Measurements from ENCODE around the gene EMD.

EMD gene

GRCh38 chrX:154354516-154354915 lies 24.6 kb upstream of the EMD start:
- H3K27ac ChIP-seq (ENCODE audit: insufficient read depth in 1 of 2, low read depth in 1 of 2, low read length in 2 of 2, poor library complexity in 1 of 2, severe bottlenecking in 2 of 2), result no peak overlapping the region
- DNase-seq, result no peak
- peaks cover 0 to 7% (median 0%) of the 10 kb centered on the region in 5 experiments for H3K27me3 ChIP-seq (replicated peaks in 2 of 5; ENCODE audit: control insufficient read depth in 4 of 5, insufficient read depth in 5 of 5, low read length in 4 of 5)
- no peaks in the 10 kb centered on the region for H3K9me3 ChIP-seq (ENCODE audit: control extremely low read depth in 1 of 5, control insufficient read depth in 4 of 5, insufficient read depth in 2 of 5, low read depth in 1 of 5, low read length in 4 of 5)
- peaks cover 5 to 97% (median 59%) of the 10 kb centered on the region in 4 experiments for H3K36me3 ChIP-seq (ENCODE audit: control insufficient read depth in 4 of 4, insufficient read depth in 4 of 4, low read length in 3 of 4)
- WGBS (ENCODE audit: insufficient coverage), result 96% methylated on average over 13 of the region's 13 CpGs
- ChIA-PET POLR2A (no interaction called here), CTCF (interaction anchor here (1.8 kb wide), 1 partner anchor 19 kb away, joined by 4 read pairs; no protein-coding TSS in a partner anchor)
- peaks cover 0 to 1% (median 0%) of the 10 kb centered on the region in 4 experiments for H3K4me1 ChIP-seq (ENCODE audit: control extremely low read depth in 1 of 4, control insufficient read depth in 4 of 4, insufficient read depth in 4 of 4, low read length in 3 of 4)
- no peak overlapping the region for H3K4me3 ChIP-seq (ENCODE audit: control insufficient read depth in 1 of 7, extremely low read depth in 1 of 7, insufficient read depth in 4 of 7, low read depth in 2 of 7, low read length in 6 of 7)

DNA sequence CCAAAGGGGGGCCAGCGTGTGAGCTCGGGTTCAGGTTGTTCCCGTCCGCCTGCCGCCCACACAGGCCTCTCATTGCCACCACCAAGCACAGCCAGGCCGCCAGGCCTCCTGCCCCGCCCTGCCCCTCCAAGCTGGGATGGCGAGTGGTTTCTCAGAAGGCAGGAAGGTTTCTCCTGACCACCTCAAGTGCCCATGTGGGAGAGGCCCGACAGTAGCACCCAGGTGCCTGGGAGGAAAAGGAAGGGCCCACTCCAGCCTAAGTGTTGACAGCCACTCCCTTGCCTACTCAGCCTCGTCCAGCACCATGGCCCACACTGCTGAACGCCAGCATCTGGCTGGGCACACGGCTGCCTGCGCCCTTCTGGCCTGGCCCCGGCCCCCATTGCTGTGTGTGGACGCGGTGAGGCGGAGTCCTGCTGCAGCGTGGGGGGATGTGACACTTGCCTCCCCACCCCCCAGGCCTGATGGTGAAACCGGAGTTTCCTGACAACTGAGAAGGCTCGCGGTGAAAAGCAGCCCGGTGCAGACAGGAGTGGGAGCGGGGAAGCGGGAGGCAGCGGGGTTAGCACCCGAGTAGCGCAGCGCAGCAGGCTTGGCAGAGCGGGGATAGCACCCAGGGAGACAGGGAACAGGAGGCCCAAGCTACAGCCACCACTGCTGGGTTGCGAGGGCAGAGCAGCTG lies 23.9 kb upstream of the EMD start:
- POLR2A ChIA-PET, result no interaction called here
- H3K36me3 ChIP-seq (ENCODE audit: control insufficient read depth in 4 of 4, insufficient read depth in 4 of 4, low read length in 3 of 4), result peaks cover 6 to 97% (median 59%) of the 10 kb centered on the region in 4 experiments
- no peak overlapping the region for H3K27ac ChIP-seq (ENCODE audit: insufficient read depth in 1 of 2, low read depth in 1 of 2, low read length in 2 of 2, poor library complexity in 1 of 2, severe bottlenecking in 2 of 2)
- WGBS (ENCODE audit: insufficient coverage), result 95% methylated on average over 30 of the region's 30 CpGs
- no peak overlapping the region for H3K4me3 ChIP-seq (ENCODE audit: control insufficient read depth in 1 of 7, extremely low read depth in 1 of 7, insufficient read depth in 4 of 7, low read depth in 2 of 7, low read length in 6 of 7)
- H3K9me3 ChIP-seq (ENCODE audit: control extremely low read depth in 1 of 5, control insufficient read depth in 4 of 5, insufficient read depth in 2 of 5, low read depth in 1 of 5, low read length in 4 of 5), result no peaks in the 10 kb centered on the region
- H3K27me3 ChIP-seq (replicated peaks in 2 of 5; ENCODE audit: control insufficient read depth in 4 of 5, insufficient read depth in 5 of 5, low read length in 4 of 5), result peaks cover 0 to 6% (median 0%) of the 10 kb centered on the region in 5 experiments
- H3K4me1 ChIP-seq (ENCODE audit: control extremely low read depth in 1 of 4, control insufficient read depth in 4 of 4, insufficient read depth in 4 of 4, low read length in 3 of 4), result peaks cover 0 to 1% (median 0%) of the 10 kb centered on the region in 4 experiments
- CTCF ChIA-PET, result interaction anchor here (1.8 kb wide), 1 partner anchor 18 kb away, joined by 4 read pairs; no protein-coding TSS in a partner anchor
- DNase-seq, result no peak

DNA sequence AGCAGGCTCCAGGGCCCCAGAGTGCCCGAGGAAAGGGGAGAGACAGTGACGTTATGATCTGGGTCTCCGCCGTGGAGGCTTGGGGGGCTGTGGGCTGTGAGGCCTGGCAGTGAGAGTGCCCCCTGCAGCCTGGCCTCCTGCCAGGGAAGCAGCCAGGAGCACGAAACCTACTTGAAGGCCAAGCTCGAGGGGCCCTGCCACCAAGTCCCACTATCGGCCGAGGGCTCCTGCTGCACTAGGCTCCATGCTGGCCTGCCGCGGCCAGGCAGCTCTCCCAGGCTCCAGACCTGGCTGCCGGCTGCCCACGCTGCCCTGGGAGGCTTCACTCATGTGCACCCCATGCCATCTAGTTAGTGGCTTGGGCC lies 23.3 kb upstream of the EMD start:
- 94% methylated on average over 12 of the region's 12 CpGs for WGBS (ENCODE audit: insufficient coverage)
- Histone ChIP-seq H3K27ac (ENCODE audit: insufficient read depth in 1 of 2, low read depth in 1 of 2, low read length in 2 of 2, poor library complexity in 1 of 2, severe bottlenecking in 2 of 2) (no peak overlapping the region), H3K4me3 (ENCODE audit: control insufficient read depth in 1 of 7, extremely low read depth in 1 of 7, insufficient read depth in 4 of 7, low read depth in 2 of 7, low read length in 6 of 7) (no peak overlapping the region), H3K4me1 (ENCODE audit: control extremely low read depth in 1 of 4, control insufficient read depth in 4 of 4, insufficient read depth in 4 of 4, low read length in 3 of 4) (peaks cover 0 to 1% (median 0%) of the 10 kb centered on the region in 4 experiments), H3K36me3 (ENCODE audit: control insufficient read depth in 4 of 4, insufficient read depth in 4 of 4, low read length in 3 of 4) (peaks cover 6 to 93% (median 59%) of the 10 kb centered on the region in 4 experiments), H3K27me3 (replicated peaks in 2 of 5; ENCODE audit: control insufficient read depth in 4 of 5, insufficient read depth in 5 of 5, low read length in 4 of 5) (peaks cover 0 to 1% (median 0%) of the 10 kb centered on the region in 5 experiments), H3K9me3 (ENCODE audit: control extremely low read depth in 1 of 5, control insufficient read depth in 4 of 5, insufficient read depth in 2 of 5, low read depth in 1 of 5, low read length in 4 of 5) (no peaks in the 10 kb centered on the region)
- CTCF ChIA-PET, result interaction anchor here (1.8 kb wide), 1 partner anchor 18 kb away, joined by 4 read pairs; no protein-coding TSS in a partner anchor
- POLR2A ChIA-PET, result no interaction called here
- no peak for DNase-seq

- Histone ChIP-seq H3K4me3 (ENCODE audit: control insufficient read depth in 1 of 7, extremely low read depth in 1 of 7, insufficient read depth in 4 of 7, low read depth in 2 of 7, low read length in 6 of 7) (no peak overlapping the region), H3K27me3 (replicated peaks in 2 of 5; ENCODE audit: control insufficient read depth in 4 of 5, insufficient read depth in 5 of 5, low read length in 4 of 5) (no peaks in the 10 kb centered on the region), H3K9me3 (ENCODE audit: control extremely low read depth in 1 of 5, control insufficient read depth in 4 of 5, insufficient read depth in 2 of 5, low read depth in 1 of 5, low read length in 4 of 5) (no peaks in the 10 kb centered on the region), H3K27ac (ENCODE audit: insufficient read depth in 1 of 2, low read depth in 1 of 2, low read length in 2 of 2, poor library complexity in 1 of 2, severe bottlenecking in 2 of 2) (no peak overlapping the region), H3K36me3 (ENCODE audit: control insufficient read depth in 4 of 4, insufficient read depth in 4 of 4, low read length in 3 of 4) (peaks cover 6 to 90% (median 59%) of the 10 kb centered on the region in 4 experiments), H3K4me1 (ENCODE audit: control extremely low read depth in 1 of 4, control insufficient read depth in 4 of 4, insufficient read depth in 4 of 4, low read length in 3 of 4) (peaks cover 0 to 1% (median 0%) of the 10 kb centered on the region in 4 experiments)
- no peak for DNase-seq
- CTCF ChIA-PET, result no interaction called here
- 89% methylated on average over 11 of the region's 13 CpGs for WGBS (ENCODE audit: insufficient coverage)
- POLR2A ChIA-PET, result no interaction called here
Observed at GRCh38 chrX:154356596-154356995, 22.5 kb upstream of the EMD start.

GRCh38 chrX:154357205-154357604 lies 21.9 kb upstream of the EMD start:
- no peaks in the 10 kb centered on the region for H3K4me1 ChIP-seq (ENCODE audit: control extremely low read depth in 1 of 4, control insufficient read depth in 4 of 4, insufficient read depth in 4 of 4, low read length in 3 of 4)
- ChIA-PET POLR2A (no interaction called here), CTCF (no interaction called here)
- H3K4me3 ChIP-seq (ENCODE audit: control insufficient read depth in 1 of 7, extremely low read depth in 1 of 7, insufficient read depth in 4 of 7, low read depth in 2 of 7, low read length in 6 of 7), result no peak overlapping the region
- H3K36me3 ChIP-seq (ENCODE audit: control insufficient read depth in 4 of 4, insufficient read depth in 4 of 4, low read length in 3 of 4), result peaks cover 6 to 90% (median 62%) of the 10 kb centered on the region in 4 experiments
- no peaks in the 10 kb centered on the region for H3K27me3 ChIP-seq (replicated peaks in 2 of 5; ENCODE audit: control insufficient read depth in 4 of 5, insufficient read depth in 5 of 5, low read length in 4 of 5)
- DNase-seq, result no peak
- no peaks in the 10 kb centered on the region for H3K9me3 ChIP-seq (ENCODE audit: control extremely low read depth in 1 of 5, control insufficient read depth in 4 of 5, insufficient read depth in 2 of 5, low read depth in 1 of 5, low read length in 4 of 5)
- WGBS (ENCODE audit: insufficient coverage), result 92% methylated on average over 23 of the region's 27 CpGs
- no peak overlapping the region for H3K27ac ChIP-seq (ENCODE audit: insufficient read depth in 1 of 2, low read depth in 1 of 2, low read length in 2 of 2, poor library complexity in 1 of 2, severe bottlenecking in 2 of 2)

DNA sequence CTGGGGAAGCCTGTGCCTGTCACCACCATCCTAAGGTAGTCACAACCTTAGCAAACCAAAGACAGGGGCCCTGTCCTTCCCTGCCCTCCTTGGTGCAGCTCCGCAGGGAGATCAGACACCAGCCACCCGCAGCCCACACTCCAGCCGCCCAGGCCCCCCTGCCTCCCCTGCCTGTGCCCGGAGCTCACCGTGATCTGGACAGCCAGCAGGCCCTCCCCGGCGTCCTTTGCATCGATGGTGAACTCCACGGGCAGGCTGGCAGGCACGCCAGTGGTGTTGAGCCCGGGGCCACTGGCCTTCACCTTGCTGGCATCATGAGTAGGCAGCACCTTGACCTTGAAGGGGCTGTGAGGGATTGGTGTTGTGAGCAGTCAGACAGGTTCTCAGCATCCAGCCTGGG lies 21.1 kb upstream of the EMD start:
- H3K4me3 ChIP-seq (ENCODE audit: control insufficient read depth in 1 of 7, extremely low read depth in 1 of 7, insufficient read depth in 4 of 7, low read depth in 2 of 7, low read length in 6 of 7), result no peak overlapping the region
- H3K9me3 ChIP-seq (ENCODE audit: control extremely low read depth in 1 of 5, control insufficient read depth in 4 of 5, insufficient read depth in 2 of 5, low read depth in 1 of 5, low read length in 4 of 5), result no peaks in the 10 kb centered on the region
- POLR2A ChIA-PET, result no interaction called here
- CTCF ChIA-PET, result no interaction called here
- H3K27me3 ChIP-seq (replicated peaks in 2 of 5; ENCODE audit: control insufficient read depth in 4 of 5, insufficient read depth in 5 of 5, low read length in 4 of 5), result no peaks in the 10 kb centered on the region
- DNase-seq, result no peak
- no peaks in the 10 kb centered on the region for H3K4me1 ChIP-seq (ENCODE audit: control extremely low read depth in 1 of 4, control insufficient read depth in 4 of 4, insufficient read depth in 4 of 4, low read length in 3 of 4)
- H3K36me3 ChIP-seq (ENCODE audit: control insufficient read depth in 4 of 4, insufficient read depth in 4 of 4, low read length in 3 of 4), result peaks cover 6 to 89% (median 62%) of the 10 kb centered on the region in 4 experiments
- no peak overlapping the region for H3K27ac ChIP-seq (ENCODE audit: insufficient read depth in 1 of 2, low read depth in 1 of 2, low read length in 2 of 2, poor library complexity in 1 of 2, severe bottlenecking in 2 of 2)
- 87% methylated on average over 11 of the region's 11 CpGs for WGBS (ENCODE audit: insufficient coverage)

- DNase-seq, result no peak
- Histone ChIP-seq H3K36me3 (ENCODE audit: control insufficient read depth in 4 of 4, insufficient read depth in 4 of 4, low read length in 3 of 4) (peaks cover 6 to 85% (median 56%) of the 10 kb centered on the region in 4 experiments), H3K27ac (ENCODE audit: insufficient read depth in 1 of 2, low read depth in 1 of 2, low read length in 2 of 2, poor library complexity in 1 of 2, severe bottlenecking in 2 of 2) (no peak overlapping the region), H3K4me3 (ENCODE audit: control insufficient read depth in 1 of 7, extremely low read depth in 1 of 7, insufficient read depth in 4 of 7, low read depth in 2 of 7, low read length in 6 of 7) (no peak overlapping the region), H3K27me3 (replicated peaks in 2 of 5; ENCODE audit: control insufficient read depth in 4 of 5, insufficient read depth in 5 of 5, low read length in 4 of 5) (no peaks in the 10 kb centered on the region), H3K9me3 (ENCODE audit: control extremely low read depth in 1 of 5, control insufficient read depth in 4 of 5, insufficient read depth in 2 of 5, low read depth in 1 of 5, low read length in 4 of 5) (no peaks in the 10 kb centered on the region), H3K4me1 (ENCODE audit: control extremely low read depth in 1 of 4, control insufficient read depth in 4 of 4, insufficient read depth in 4 of 4, low read length in 3 of 4) (no peaks in the 10 kb centered on the region)
- WGBS (ENCODE audit: insufficient coverage), result 83% methylated on average over 6 of the region's 6 CpGs
- ChIA-PET POLR2A (no interaction called here), CTCF (no interaction called here)
Observed at GRCh38 chrX:154358829-154359228, 20.3 kb upstream of the EMD start.
